HEK293T (cell line): ENCODE results near the gene CFLAR.

ENCODE experiments used
- NFRKB ChIP-seq: fragments of 450-650 bp; IDR thresholded peaks from 2 replicates; pipeline ENCODE4 v1.6.1; 2016; ENCODE audit warnings: mild to moderate bottlenecking, moderate library complexity
- SP1 ChIP-seq: fragments of 450-650 bp; IDR thresholded peaks from 2 replicates; pipeline ENCODE4 v1.6.1; 2017
- SUZ12 ChIP-seq: fragments of 450-650 bp; IDR thresholded peaks from 2 replicates; pipeline ENCODE4 v1.6.1; 2016; ENCODE audit warnings: mild to moderate bottlenecking

GRCh38 chr2:201111096-201111495, 4.9 kb upstream of the CFLAR start:
- TF ChIP-seq SP1 (no peak), NFRKB (no peak), SUZ12 (no peak)
